VCaP (cell line): ENCODE measurements around the gene IL9.

Experiments used
- H3K27ac ChIP-seq: fragments of 450-650 bp; 2 replicates; pipeline ENCODE4 v1.5.1; 2017
- CTCF ChIP-seq: fragments of 450-650 bp; conservative IDR thresholded peaks from 2 replicates; pipeline ENCODE4 v1.5.1; 2017; ENCODE audit warnings: mild to moderate bottlenecking, moderate library complexity

Gene IL9

GRCh38 chr5:135850671-135851070 is 45.0 kb downstream of the IL9 start:
- TF ChIP-seq CTCF = no peak
- H3K27ac ChIP-seq = no peak overlapping the region

- no peak for TF ChIP-seq CTCF
- H3K27ac ChIP-seq = no peak overlapping the region
Observed at GRCh38 chr5:135850231-135850630, 45.4 kb downstream of the IL9 start.

GRCh38 chr5:135847976-135848375 is 47.7 kb downstream of the IL9 start:
- TF ChIP-seq CTCF = no peak
- H3K27ac ChIP-seq = no peak overlapping the region

GRCh38 chr5:135846311-135846710 is 49.3 kb downstream of the IL9 start:
- TF ChIP-seq CTCF = no peak

GRCh38 chr5:135843571-135844337 is 51.9 kb downstream of the IL9 start:
- no peak overlapping the region for H3K27ac ChIP-seq
- TF ChIP-seq CTCF = no peak

More at GRCh38 chr5:135846311-135846710, 49.3 kb downstream of the IL9 start:
- H3K27ac ChIP-seq = no peak overlapping the region

- no peak overlapping the region for H3K27ac ChIP-seq
- no peak for TF ChIP-seq CTCF
Observed at GRCh38 chr5:135842737-135843136, 52.9 kb downstream of the IL9 start.
